Activated T-helper 17 cell treated with anti-CD3 and anti-CD28 coated beads, Interleukin-2, amount 50 U/mL, for 72 hours (primary cell): Measurements from ENCODE around the gene UBE2O. TPM values are rescaled to one million over a fixed set of nuclear protein-coding genes. Genes with fewer than 3 reads are reported as not detected.

Experiments
- ATAC-seq: fragments of 150-1000 bp; cut with Tn5 transposase; replicated peaks from 2 replicates; pipeline ENCODE4 v1.10.0; 2021; ENCODE audit warnings: mild to moderate bottlenecking, moderate library complexity
- H3K27ac Mint-ChIP-seq: one replicate; pipeline ENCODE4 v1.8.0; 2022; ENCODE audit warnings: mixed read lengths
- H3K27me3 Mint-ChIP-seq: one replicate; pipeline ENCODE4 v1.8.0; 2022; ENCODE audit warnings: mixed read lengths
- H3K36me3 Mint-ChIP-seq: one replicate; pipeline ENCODE4 v1.8.0; 2022; ENCODE audit warnings: low read depth, mild to moderate bottlenecking, mixed read lengths
- H3K4me1 Mint-ChIP-seq: one replicate; pipeline ENCODE4 v1.8.0; 2022; ENCODE audit warnings: mixed read lengths
- H3K4me3 Mint-ChIP-seq: one replicate; pipeline ENCODE4 v1.8.0; 2022; ENCODE audit warnings: mild to moderate bottlenecking, mixed read lengths
- H3K9me3 Mint-ChIP-seq: one replicate; pipeline ENCODE4 v1.8.0; 2022; ENCODE audit warnings: mixed read lengths
- total RNA-seq, 2 donors: library from RNA; stranded (reverse); gene quantifications; one replicate each; pipeline ENCODE4 v1.2.3, GENCODE V29; 2022

Gene UBE2O
- total RNA-seq, 2 donors from 2014 or later: 35.3 to 38.7 TPM

- Mint-ChIP-seq H3K4me3 (no peak overlapping the region), H3K27me3 (no peaks in the 10 kb centered on the region), H3K36me3 (no peaks in the 10 kb centered on the region), H3K27ac (no peak overlapping the region), H3K9me3 (no peaks in the 10 kb centered on the region), H3K4me1 (no peaks in the 10 kb centered on the region)
- no peak for ATAC-seq
Observed at GRCh38 chr17:76462556-76463290, 9.8 kb upstream of the UBE2O start.

GRCh38 chr17:76461765-76462555, 9.0 kb upstream of the UBE2O start:
- peak overlapping the region; percentile 24 for H3K27ac Mint-ChIP-seq
- no peaks in the 10 kb centered on the region for H3K27me3 Mint-ChIP-seq
- H3K36me3 Mint-ChIP-seq: no peaks in the 10 kb centered on the region
- H3K4me3 Mint-ChIP-seq: no peak overlapping the region
- no peaks in the 10 kb centered on the region for H3K9me3 Mint-ChIP-seq
- ATAC-seq: no peak
- H3K4me1 Mint-ChIP-seq: no peaks in the 10 kb centered on the region

GRCh38 chr17:76459674-76460073, 6.7 kb upstream of the UBE2O start:
- Mint-ChIP-seq H3K27me3 (no peaks in the 10 kb centered on the region), H3K27ac (no peak overlapping the region), H3K9me3 (no peaks in the 10 kb centered on the region), H3K4me3 (no peak overlapping the region), H3K4me1 (no peaks in the 10 kb centered on the region), H3K36me3 (no peaks in the 10 kb centered on the region)
- ATAC-seq: no peak

- peak; percentile 61 for ATAC-seq
- Mint-ChIP-seq H3K9me3 (no peaks in the 10 kb centered on the region), H3K27me3 (no peaks in the 10 kb centered on the region)
Observed at GRCh38 chr17:76458580-76459490, 5.9 kb upstream of the UBE2O start.

GRCh38 chr17:76453431-76453743, 435 bp upstream of the UBE2O start:
- Mint-ChIP-seq H3K9me3 (no peaks in the 10 kb centered on the region), H3K27me3 (no peaks in the 10 kb centered on the region), H3K27ac (peak overlapping the region; percentile 88), H3K4me1 (peaks cover 19% of the 10 kb centered on the region), H3K36me3 (peaks cover 5% of the 10 kb centered on the region), H3K4me3 (peak overlapping the region; percentile 70)
- ATAC-seq: no peak

More at GRCh38 chr17:76458580-76459490, 5.9 kb upstream of the UBE2O start:
- Mint-ChIP-seq H3K4me1 (no peaks in the 10 kb centered on the region), H3K36me3 (no peaks in the 10 kb centered on the region), H3K27ac (no peak overlapping the region), H3K4me3 (no peak overlapping the region)

GRCh38 chr17:76452127-76452659, 759 bp downstream of the UBE2O start:
- H3K9me3 Mint-ChIP-seq: no peaks in the 10 kb centered on the region
- H3K36me3 Mint-ChIP-seq: peaks cover 5% of the 10 kb centered on the region
- H3K4me1 Mint-ChIP-seq: peaks cover 31% of the 10 kb centered on the region

GRCh38 chr17:76451506-76451905, 1.4 kb downstream of the UBE2O start:
- H3K9me3 Mint-ChIP-seq: no peaks in the 10 kb centered on the region
- no peak for ATAC-seq
- peak overlapping the region; percentile 85 for H3K4me3 Mint-ChIP-seq
- H3K27ac Mint-ChIP-seq: peak overlapping the region; percentile 22
- no peaks in the 10 kb centered on the region for H3K27me3 Mint-ChIP-seq
- peaks cover 37% of the 10 kb centered on the region for H3K4me1 Mint-ChIP-seq
- peaks cover 5% of the 10 kb centered on the region for H3K36me3 Mint-ChIP-seq

More at GRCh38 chr17:76452127-76452659, 759 bp downstream of the UBE2O start:
- H3K4me3 Mint-ChIP-seq: peak overlapping the region; percentile 85
- H3K27ac Mint-ChIP-seq: peak overlapping the region; percentile 22
- no peaks in the 10 kb centered on the region for H3K27me3 Mint-ChIP-seq
- ATAC-seq: peak; percentile 36

- peaks cover 56% of the 10 kb centered on the region for H3K4me1 Mint-ChIP-seq
- no peak overlapping the region for H3K27ac Mint-ChIP-seq
- no peaks in the 10 kb centered on the region for H3K9me3 Mint-ChIP-seq
- H3K36me3 Mint-ChIP-seq: peaks cover 5% of the 10 kb centered on the region
- no peaks in the 10 kb centered on the region for H3K27me3 Mint-ChIP-seq
- ATAC-seq: no peak
- H3K4me3 Mint-ChIP-seq: no peak overlapping the region
Observed at GRCh38 chr17:76449126-76449525, 3.8 kb downstream of the UBE2O start.

- Mint-ChIP-seq H3K27me3 (no peaks in the 10 kb centered on the region), H3K27ac (peak overlapping the region; percentile 65), H3K36me3 (peaks cover 5% of the 10 kb centered on the region), H3K4me1 (peaks cover 58% of the 10 kb centered on the region), H3K4me3 (peak overlapping the region; percentile 64), H3K9me3 (no peaks in the 10 kb centered on the region)
- ATAC-seq: peak; percentile 73
Observed at GRCh38 chr17:76447931-76448652, 4.9 kb downstream of the UBE2O start.

GRCh38 chr17:76446449-76447231, 6.3 kb downstream of the UBE2O start:
- ATAC-seq: peak; percentile 85
- Mint-ChIP-seq H3K27me3 (no peaks in the 10 kb centered on the region), H3K9me3 (no peaks in the 10 kb centered on the region), H3K4me1 (peaks cover 64% of the 10 kb centered on the region), H3K4me3 (peak overlapping the region; percentile 64), H3K27ac (peak overlapping the region; percentile 65), H3K36me3 (peaks cover 14% of the 10 kb centered on the region)

- Mint-ChIP-seq H3K36me3 (peaks cover 10% of the 10 kb centered on the region), H3K4me3 (peak overlapping the region; percentile 64), H3K9me3 (no peaks in the 10 kb centered on the region), H3K27ac (peak overlapping the region; percentile 65), H3K27me3 (no peaks in the 10 kb centered on the region), H3K4me1 (peaks cover 60% of the 10 kb centered on the region)
- no peak for ATAC-seq
Observed at GRCh38 chr17:76445697-76446448, 7.1 kb downstream of the UBE2O start.

GRCh38 chr17:76444518-76445311, 8.2 kb downstream of the UBE2O start:
- Mint-ChIP-seq H3K4me1 (peaks cover 63% of the 10 kb centered on the region), H3K9me3 (no peaks in the 10 kb centered on the region), H3K36me3 (peaks cover 10% of the 10 kb centered on the region), H3K27ac (peak overlapping the region; percentile 65), H3K27me3 (no peaks in the 10 kb centered on the region), H3K4me3 (peak overlapping the region; percentile 24)
- ATAC-seq: peak; percentile 33
